ENCODE data around the gene SPATA32.

DNA sequence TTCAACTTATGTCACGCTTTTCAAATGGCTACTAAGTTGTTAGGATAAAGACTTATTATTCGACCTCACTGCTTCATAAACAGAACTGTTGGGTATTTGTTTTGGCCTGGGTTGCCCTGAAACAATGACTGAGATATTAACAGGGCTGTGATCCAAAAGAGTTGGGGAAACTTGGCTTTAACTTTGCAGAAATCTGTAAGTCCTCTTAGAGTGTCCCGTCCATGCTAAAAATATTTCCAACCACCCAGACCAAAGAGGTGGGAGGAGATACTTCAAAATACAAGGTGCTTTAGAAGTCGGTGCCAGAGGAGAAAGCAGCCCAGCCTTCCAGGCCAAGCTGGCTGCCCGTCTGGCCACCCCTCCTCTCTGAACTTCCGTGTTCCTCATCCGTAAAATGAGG, 16.1 kb upstream of the SPATA32 start:
- TF ChIP-seq, protein P1, sequence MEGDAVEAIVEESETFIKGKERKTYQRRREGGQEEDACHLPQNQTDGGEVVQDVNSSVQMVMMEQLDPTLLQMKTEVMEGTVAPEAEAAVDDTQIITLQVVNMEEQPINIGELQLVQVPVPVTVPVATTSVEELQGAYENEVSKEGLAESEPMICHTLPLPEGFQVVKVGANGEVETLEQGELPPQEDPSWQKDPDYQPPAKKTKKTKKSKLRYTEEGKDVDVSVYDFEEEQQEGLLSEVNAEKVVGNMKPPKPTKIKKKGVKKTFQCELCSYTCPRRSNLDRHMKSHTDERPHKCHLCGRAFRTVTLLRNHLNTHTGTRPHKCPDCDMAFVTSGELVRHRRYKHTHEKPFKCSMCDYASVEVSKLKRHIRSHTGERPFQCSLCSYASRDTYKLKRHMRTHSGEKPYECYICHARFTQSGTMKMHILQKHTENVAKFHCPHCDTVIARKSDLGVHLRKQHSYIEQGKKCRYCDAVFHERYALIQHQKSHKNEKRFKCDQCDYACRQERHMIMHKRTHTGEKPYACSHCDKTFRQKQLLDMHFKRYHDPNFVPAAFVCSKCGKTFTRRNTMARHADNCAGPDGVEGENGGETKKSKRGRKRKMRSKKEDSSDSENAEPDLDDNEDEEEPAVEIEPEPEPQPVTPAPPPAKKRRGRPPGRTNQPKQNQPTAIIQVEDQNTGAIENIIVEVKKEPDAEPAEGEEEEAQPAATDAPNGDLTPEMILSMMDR (IDR thresholded peaks at IDR 0.05), result no peak
- TF ChIP-seq POLR2A (IDR thresholded peaks at IDR 0.05), result no peak
